Thoracic aorta (tissue), 2 donors: Measurements from ENCODE around the gene TBC1D7. TPM values are rescaled to one million over a fixed set of nuclear protein-coding genes. Genes with fewer than 3 reads are reported as not detected.
"Not testable (repeated sequence)": the region's sequence is repeated elsewhere in the genome, so short reads cannot be mapped to it uniquely, and the experiment has no call there.

Experiments
- ATAC-seq: fragments of 150-250 bp; one replicate; pipeline ENCODE4 v1.8.0; 2017; ENCODE audit warnings: low read depth; ENCODE audit not compliant: insufficient number of reproducible peaks, low FRiP score
- DNase-seq: peaks from one replicate; pipeline ENCODE4 v3.0.0-alpha.2; 2020; ENCODE audit warnings: low spot score
- H3K27ac ChIP-seq, 2 donors: fragments of 200-600 bp; sonication (generic); 1 replicate in 1 of 2; 2 replicates in 1 of 2; pipeline ENCODE4 v1.5.1; 2016; ENCODE audit warnings: mild to moderate bottlenecking in 2 of 2, moderate library complexity in 2 of 2
- H3K27me3 ChIP-seq: fragments of 200-600 bp; sonication (generic); replicated peaks from 2 replicates; pipeline ENCODE4 v1.6.0; 2016; ENCODE audit warnings: mild to moderate bottlenecking; ENCODE audit not compliant: insufficient read depth
- H3K36me3 ChIP-seq: fragments of 200-600 bp; sonication (generic); one replicate; pipeline ENCODE4 v1.5.1; 2016
- H3K4me1 ChIP-seq, 2 donors: fragments of 200-600 bp; sonication (generic); 1 replicate in 1 of 2; 2 replicates in 1 of 2; pipeline versions ENCODE4 v1.5.1 to v1.6.0; 2016; ENCODE audit warnings: low read depth in 2 of 2, mild to moderate bottlenecking in 1 of 2; ENCODE audit not compliant: control insufficient read depth in 1 of 2
- H3K4me3 ChIP-seq: fragments of 200-600 bp; sonication (generic); 2 replicates; pipeline ENCODE4 v1.5.1; 2016; ENCODE audit warnings: mild to moderate bottlenecking
- H3K9me3 ChIP-seq: fragments of 200-600 bp; sonication (generic); 2 replicates; pipeline ENCODE4 v1.5.1; 2016
- total RNA-seq, 2 donors: library from RNA; depleted of rRNA; stranded (reverse); fragments of >200 nt; gene quantifications; one replicate each; pipeline versions ENCODE4 v1.1.0 to v1.2.3, GENCODE V29; 2016
- TF ChIP-seq, protein P1 (sequence below): fragments of 200-600 bp; sonication (generic); IDR thresholded peaks from one replicate; pipeline ENCODE4 v1.5.1; 2019; ENCODE audit warnings: antibody characterized with exemption

The TBC1D7 gene
- total RNA-seq, 2 donors from 2014 or later, result 7.3 to 17.9 TPM

- ATAC-seq, result no peak
- Histone ChIP-seq H3K4me1 (peaks cover 2 to 7% of the 10 kb centered on the region in 2 donors), H3K36me3 (no peaks in the 10 kb centered on the region), H3K27ac (no peak overlapping the region), H3K9me3 (no peaks in the 10 kb centered on the region), H3K27me3 (no peaks in the 10 kb centered on the region), H3K4me3 (no peak overlapping the region)
- DNase-seq, result no peak
- TF ChIP-seq, protein P1, sequence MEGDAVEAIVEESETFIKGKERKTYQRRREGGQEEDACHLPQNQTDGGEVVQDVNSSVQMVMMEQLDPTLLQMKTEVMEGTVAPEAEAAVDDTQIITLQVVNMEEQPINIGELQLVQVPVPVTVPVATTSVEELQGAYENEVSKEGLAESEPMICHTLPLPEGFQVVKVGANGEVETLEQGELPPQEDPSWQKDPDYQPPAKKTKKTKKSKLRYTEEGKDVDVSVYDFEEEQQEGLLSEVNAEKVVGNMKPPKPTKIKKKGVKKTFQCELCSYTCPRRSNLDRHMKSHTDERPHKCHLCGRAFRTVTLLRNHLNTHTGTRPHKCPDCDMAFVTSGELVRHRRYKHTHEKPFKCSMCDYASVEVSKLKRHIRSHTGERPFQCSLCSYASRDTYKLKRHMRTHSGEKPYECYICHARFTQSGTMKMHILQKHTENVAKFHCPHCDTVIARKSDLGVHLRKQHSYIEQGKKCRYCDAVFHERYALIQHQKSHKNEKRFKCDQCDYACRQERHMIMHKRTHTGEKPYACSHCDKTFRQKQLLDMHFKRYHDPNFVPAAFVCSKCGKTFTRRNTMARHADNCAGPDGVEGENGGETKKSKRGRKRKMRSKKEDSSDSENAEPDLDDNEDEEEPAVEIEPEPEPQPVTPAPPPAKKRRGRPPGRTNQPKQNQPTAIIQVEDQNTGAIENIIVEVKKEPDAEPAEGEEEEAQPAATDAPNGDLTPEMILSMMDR, result no peak
Observed at GRCh38 chr6:13332349-13332706, 4.0 kb upstream of the TBC1D7 start.

DNA sequence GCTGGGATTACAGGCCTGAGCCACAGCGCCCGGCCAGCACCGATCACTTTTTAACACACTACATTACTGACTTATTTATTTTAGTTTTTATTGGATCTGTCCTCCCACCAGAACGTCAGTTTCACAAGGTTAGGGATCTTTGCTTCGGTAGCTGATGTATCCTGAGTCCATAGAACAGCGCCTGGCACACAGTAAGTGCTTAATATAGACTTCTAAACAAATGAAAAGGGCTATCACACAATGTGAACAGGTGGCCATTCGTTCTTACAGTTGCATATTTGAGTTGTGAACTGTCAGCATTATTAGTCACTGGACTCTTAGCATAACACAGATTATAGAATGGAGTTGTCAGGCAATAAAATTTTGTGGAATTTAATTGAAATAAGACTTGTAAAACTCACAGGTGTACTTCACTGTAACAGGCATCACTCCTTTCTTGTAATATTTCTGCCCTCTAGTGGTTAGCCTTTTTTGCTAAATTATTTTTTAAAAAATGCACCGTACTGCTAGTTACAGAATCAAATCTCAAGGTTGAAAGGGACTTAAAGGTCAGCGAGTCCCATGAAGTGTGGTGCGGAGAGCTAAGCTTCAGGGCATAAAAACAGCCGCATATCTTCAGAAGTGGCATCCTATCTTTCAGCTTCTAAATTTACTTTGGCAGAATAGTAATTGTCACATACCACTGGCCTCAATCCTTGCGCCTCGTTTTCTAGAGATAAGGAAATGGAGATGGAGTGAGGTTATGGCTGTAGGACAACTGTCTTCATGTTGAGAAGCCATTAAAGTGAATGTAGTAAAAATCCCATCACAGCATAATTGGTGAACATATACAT, 3.4 kb upstream of the TBC1D7 start:
- H3K36me3 ChIP-seq, result no peaks in the 10 kb centered on the region

GRCh38 chr6:13328875-13329183, 492 bp upstream of the TBC1D7 start:
- Histone ChIP-seq H3K36me3 (no peaks in the 10 kb centered on the region), H3K4me3 (peak overlapping the region; percentile 98), H3K27ac (peak overlapping the region; percentile 88 to 92), H3K4me1 (peaks cover 7% of the 10 kb centered on the region in 2 donors), H3K9me3 (no peaks in the 10 kb centered on the region), H3K27me3 (no peaks in the 10 kb centered on the region)
- DNase-seq (no peak), ATAC-seq (no peak)
- TF ChIP-seq, protein P1, result no peak

More for the DNA sequence above, 3.4 kb upstream of the TBC1D7 start:
- H3K27ac ChIP-seq, result no peak overlapping the region
- H3K4me3 ChIP-seq, result no peak overlapping the region
- DNase-seq, result no peak
- TF ChIP-seq, protein P1, result peak; percentile 69
- H3K27me3 ChIP-seq, result no peaks in the 10 kb centered on the region
- ATAC-seq, result no peak
- H3K9me3 ChIP-seq, result no peaks in the 10 kb centered on the region
- peaks cover 7% of the 10 kb centered on the region in 2 donors for H3K4me1 ChIP-seq

DNA sequence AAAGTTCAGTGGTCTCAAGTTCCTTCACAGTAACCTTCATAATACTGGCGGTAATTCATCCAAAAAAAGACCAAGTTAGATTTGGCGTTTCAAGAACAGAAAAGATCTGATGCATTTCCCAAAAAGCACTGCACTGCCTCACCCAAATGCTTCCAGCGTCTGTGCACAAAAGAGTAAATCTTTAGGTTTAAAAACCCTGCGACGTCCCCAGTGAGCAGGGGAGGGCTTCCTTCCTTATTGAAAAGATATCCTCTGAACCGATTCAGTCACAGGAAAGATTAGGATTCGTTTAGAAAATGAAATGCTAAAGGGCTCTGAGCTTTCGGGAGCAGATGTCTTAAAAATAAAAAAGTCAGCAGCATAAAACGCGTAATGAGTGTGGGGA, 654 bp downstream of the TBC1D7 start:
- Histone ChIP-seq H3K9me3 (no peaks in the 10 kb centered on the region), H3K4me1 (peaks cover 7% of the 10 kb centered on the region in 2 donors), H3K36me3 (peaks cover 7% of the 10 kb centered on the region), H3K27me3 (no peaks in the 10 kb centered on the region), H3K4me3 (peak overlapping the region; percentile 98), H3K27ac (peak overlapping the region; percentile 88 to 92)
- DNase-seq (no peak), ATAC-seq (no peak)
- TF ChIP-seq, protein P1, result no peak

DNA sequence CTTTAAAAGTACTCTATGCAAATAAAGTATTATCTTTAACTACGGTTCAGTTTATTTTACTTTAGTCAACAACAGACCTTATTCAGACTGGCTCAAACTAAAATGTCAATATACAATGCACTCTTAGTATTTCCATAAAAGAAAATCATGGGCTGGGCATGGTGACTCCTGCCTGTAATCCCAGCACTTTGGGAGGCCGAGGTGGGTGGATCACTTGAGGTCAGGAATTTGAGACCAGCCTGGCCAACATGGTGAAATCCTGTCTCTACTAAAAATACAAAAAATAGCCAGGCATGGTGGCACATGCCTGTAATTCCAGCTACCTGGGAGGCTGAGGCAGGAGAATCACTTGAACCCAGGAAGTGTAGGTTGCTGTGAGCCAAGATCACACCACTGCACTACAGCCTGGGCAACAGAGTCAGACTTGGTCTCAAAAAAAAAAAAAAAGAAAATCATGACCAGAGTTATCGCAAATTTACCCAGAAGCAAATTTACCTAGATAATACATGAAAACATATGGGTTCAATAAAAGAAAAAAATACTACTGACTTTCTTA, 2.2 kb downstream of the TBC1D7 start:
- not testable (repeated sequence) for H3K4me3 ChIP-seq, DNase-seq, H3K27ac ChIP-seq, H3K9me3 ChIP-seq, H3K27me3 ChIP-seq, ATAC-seq, H3K4me1 ChIP-seq
- peaks cover 17% of the 10 kb centered on the region for H3K36me3 ChIP-seq
